Measurements from ENCODE around the gene B4GALNT4.
"Not testable (repeated sequence)": the region's sequence is repeated elsewhere in the genome, so short reads cannot be mapped to it uniquely, and the experiment has no call there.

Gene B4GALNT4

GRCh38 chr11:391117-392017 lies 22.1 kb downstream of the B4GALNT4 start:
- no peak overlapping the region for H3K4me3 ChIP-seq (ENCODE audit: low read depth, low read length)

- no peak overlapping the region for H3K4me3 ChIP-seq (ENCODE audit: low read depth, low read length)
These were observed 22.9 kb downstream of the B4GALNT4 start for GRCh38 chr11:392102-392777.

- H3K4me3 ChIP-seq (ENCODE audit: low read depth, low read length), result no peak overlapping the region
These were observed 24.1 kb downstream of the B4GALNT4 start for GRCh38 chr11:393219-394033.

GRCh38 chr11:394034-394857 lies 24.9 kb downstream of the B4GALNT4 start, which contains the start of gene PKP3:
Gene PKP3, plus strand, starts transcription at chr11:394209. Its CDS starts 84 bp downstream, at chr11:394293.
- H3K4me3 ChIP-seq (ENCODE audit: low read depth, low read length), result peak within 1 kb of the TSS; percentile 28

- peak overlapping the region; percentile 28 for H3K4me3 ChIP-seq (ENCODE audit: low read depth, low read length)
These were observed 25.8 kb downstream of the B4GALNT4 start for GRCh38 chr11:394858-395655.

- no peak overlapping the region for H3K4me3 ChIP-seq (ENCODE audit: low read depth, low read length)
These were observed 26.6 kb downstream of the B4GALNT4 start for GRCh38 chr11:395866-396265.

- H3K4me3 ChIP-seq (ENCODE audit: low read depth, low read length), result no peak overlapping the region
These were observed 27.2 kb downstream of the B4GALNT4 start for GRCh38 chr11:396511-396947.

- H3K4me3 ChIP-seq (ENCODE audit: low read depth, low read length), result no peak overlapping the region
These were observed 27.7 kb downstream of the B4GALNT4 start for GRCh38 chr11:396948-397548.

GRCh38 chr11:398826-399225 lies 29.5 kb downstream of the B4GALNT4 start:
- no peak overlapping the region for H3K4me3 ChIP-seq (ENCODE audit: low read depth, low read length)

GRCh38 chr11:399731-400211 lies 30.5 kb downstream of the B4GALNT4 start:
- H3K4me3 ChIP-seq (ENCODE audit: low read depth, low read length), result no peak overlapping the region

- no peak overlapping the region for H3K4me3 ChIP-seq (ENCODE audit: low read depth, low read length)
These were observed 31.0 kb downstream of the B4GALNT4 start for GRCh38 chr11:400241-400689.

GRCh38 chr11:401196-401595 lies 31.9 kb downstream of the B4GALNT4 start:
- not testable (repeated sequence) for H3K4me3 ChIP-seq (ENCODE audit: low read depth, low read length)

- H3K4me3 ChIP-seq (ENCODE audit: low read depth, low read length), result no peak overlapping the region
These were observed 33.9 kb downstream of the B4GALNT4 start for GRCh38 chr11:403021-403760.

- H3K4me3 ChIP-seq (ENCODE audit: low read depth, low read length), result no peak overlapping the region
These were observed 34.6 kb downstream of the B4GALNT4 start for GRCh38 chr11:403761-404431.

GRCh38 chr11:404551-405264 lies 35.4 kb downstream of the B4GALNT4 start:
- H3K4me3 ChIP-seq (ENCODE audit: low read depth, low read length), result no peak overlapping the region

- H3K4me3 ChIP-seq (ENCODE audit: low read depth, low read length), result no peak overlapping the region
These were observed 36.1 kb downstream of the B4GALNT4 start for GRCh38 chr11:405323-405953.
